ENCODE results near the gene OR2T35.

OR2T35 gene

GRCh38 chr1:248625971-248626370, 19.1 kb downstream of the OR2T35 start:
- DNase-seq (ENCODE audit: low read depth): no peak

DNA sequence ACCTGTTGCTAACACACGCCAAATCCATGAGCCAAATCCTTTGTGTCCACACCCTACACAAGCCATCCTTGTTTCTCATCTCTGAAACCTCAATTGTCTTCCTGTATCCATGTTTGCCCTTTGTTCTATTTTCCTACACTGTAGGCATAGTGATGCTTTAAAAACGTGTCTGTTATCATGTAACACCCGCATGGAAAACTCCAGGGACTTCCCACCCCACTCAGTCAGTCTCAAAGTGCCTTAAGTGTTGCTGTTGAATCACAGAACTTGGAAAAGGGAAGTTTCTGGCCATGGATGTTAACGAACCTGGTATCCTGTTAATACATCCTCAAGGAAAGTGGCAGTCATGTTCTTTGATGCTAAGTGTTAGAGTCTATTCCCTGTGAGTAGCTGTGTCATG, 19.9 kb downstream of the OR2T35 start:
- no peak for DNase-seq (ENCODE audit: low read depth)

GRCh38 chr1:248622570-248623001, 22.5 kb downstream of the OR2T35 start:
- peak; percentile 54 for DNase-seq (ENCODE audit: low read depth)

DNA sequence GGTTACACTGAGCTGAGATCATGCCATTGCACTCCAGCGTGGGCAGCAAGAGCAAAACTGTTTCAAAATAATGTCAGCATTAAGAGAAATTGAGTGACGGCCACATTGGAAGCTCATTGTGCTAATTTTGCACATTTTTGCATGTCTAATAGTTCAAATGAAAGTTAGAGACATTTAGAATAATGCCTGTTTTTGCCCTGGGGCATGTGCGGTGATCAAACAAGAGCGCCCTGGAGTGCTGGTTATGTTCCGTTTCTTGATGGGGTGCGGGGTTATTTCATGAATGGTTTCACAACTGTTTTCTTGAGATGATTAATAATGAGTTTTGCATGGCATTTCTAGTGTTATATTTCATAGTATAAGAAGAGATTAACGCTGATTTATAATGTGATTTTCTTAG, 23.3 kb downstream of the OR2T35 start:
- no peak for DNase-seq (ENCODE audit: low read depth)

GRCh38 chr1:248618878-248619277, 26.2 kb downstream of the OR2T35 start:
- peak; percentile 60 for DNase-seq (ENCODE audit: low read depth)

GRCh38 chr1:248618119-248618518, 27.0 kb downstream of the OR2T35 start:
- DNase-seq (ENCODE audit: low read depth): no peak

GRCh38 chr1:248613742-248614141, 31.3 kb downstream of the OR2T35 start:
- no peak for DNase-seq (ENCODE audit: low read depth)

DNA sequence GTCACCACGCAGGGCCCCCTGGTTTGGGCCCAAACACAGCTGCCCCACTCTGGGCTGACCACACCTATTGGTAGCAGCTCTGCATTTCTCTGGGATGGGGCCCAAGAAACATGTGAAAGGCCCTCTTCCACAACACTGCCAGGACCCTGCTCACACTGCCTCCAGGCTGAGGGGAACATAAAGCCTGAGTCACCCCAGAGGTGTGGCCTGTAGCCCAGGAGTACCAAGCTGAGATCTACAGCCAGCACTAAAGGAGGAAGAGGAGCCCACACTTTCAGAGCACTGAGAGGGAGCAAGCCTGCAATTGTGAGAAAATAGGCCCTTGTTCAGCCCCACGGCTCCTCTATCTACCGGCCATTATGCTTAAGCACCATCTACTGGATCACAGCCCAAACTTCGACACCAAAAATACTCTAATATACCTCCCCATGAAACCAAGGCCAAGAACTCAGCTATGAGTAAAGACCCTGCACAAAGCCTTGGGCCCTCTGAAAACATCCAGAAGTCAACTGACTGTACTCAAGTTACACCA, 33.1 kb downstream of the OR2T35 start:
- no peak for DNase-seq (ENCODE audit: low read depth)

GRCh38 chr1:248610301-248610700, 34.8 kb downstream of the OR2T35 start:
- no peak for DNase-seq (ENCODE audit: low read depth)

- no peak for DNase-seq (ENCODE audit: low read depth)
Measured at GRCh38 chr1:248599396-248599795, 45.7 kb downstream of the OR2T35 start.

- DNase-seq (ENCODE audit: low read depth): no peak
Measured at GRCh38 chr1:248597589-248597988, 47.5 kb downstream of the OR2T35 start, which contains the start of gene OR2T10. Gene OR2T10, minus strand, starts transcription at chr1:248597700. Its CDS starts 3,932 bp downstream, at chr1:248593768.

DNA sequence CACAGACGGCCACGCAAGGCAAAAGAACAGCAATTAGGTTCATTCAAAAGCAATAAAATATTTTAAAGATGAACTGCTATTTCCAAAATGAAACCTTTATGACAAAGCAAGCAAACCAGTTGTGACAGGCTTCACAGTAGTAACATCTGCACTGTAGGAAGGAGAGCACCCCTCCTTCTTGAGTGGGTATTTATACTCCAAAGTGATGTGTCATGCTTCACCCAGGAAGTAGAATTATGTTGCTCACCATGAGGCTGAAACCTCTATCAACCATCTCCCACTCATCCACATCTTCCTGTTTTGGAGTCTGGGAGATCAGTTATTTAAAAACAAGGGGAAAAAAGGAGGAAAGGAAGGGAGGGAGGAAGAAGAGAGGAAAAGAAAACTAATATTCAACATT, 48.5 kb downstream of the OR2T35 start:
- no peak for DNase-seq (ENCODE audit: low read depth)

GRCh38 chr1:248593226-248593625, 51.9 kb downstream of the OR2T35 start:
- no peak for DNase-seq (ENCODE audit: low read depth)

DNA sequence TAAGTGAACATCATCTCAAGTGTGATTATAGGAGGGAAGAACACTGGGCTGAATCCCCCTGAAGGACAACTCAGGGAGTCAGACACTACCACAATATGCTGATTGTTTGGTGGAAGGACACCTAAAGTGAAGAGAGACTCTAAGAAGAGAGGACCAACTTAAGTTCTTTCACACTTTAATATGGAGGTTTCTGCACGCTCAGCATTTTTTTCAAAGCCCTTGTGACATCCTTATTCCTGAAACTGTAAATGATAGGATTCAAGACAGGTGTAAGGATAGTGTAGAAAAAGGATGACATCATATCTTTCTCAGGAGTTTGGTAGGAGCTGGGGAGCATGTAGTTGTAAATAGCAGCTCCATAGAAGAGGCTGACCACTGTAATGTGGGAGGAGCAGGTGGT, 52.4 kb downstream of the OR2T35 start:
- no peak for DNase-seq (ENCODE audit: low read depth)

GRCh38 chr1:248590055-248590454, 55.0 kb downstream of the OR2T35 start:
- no peak for DNase-seq (ENCODE audit: low read depth)

DNA sequence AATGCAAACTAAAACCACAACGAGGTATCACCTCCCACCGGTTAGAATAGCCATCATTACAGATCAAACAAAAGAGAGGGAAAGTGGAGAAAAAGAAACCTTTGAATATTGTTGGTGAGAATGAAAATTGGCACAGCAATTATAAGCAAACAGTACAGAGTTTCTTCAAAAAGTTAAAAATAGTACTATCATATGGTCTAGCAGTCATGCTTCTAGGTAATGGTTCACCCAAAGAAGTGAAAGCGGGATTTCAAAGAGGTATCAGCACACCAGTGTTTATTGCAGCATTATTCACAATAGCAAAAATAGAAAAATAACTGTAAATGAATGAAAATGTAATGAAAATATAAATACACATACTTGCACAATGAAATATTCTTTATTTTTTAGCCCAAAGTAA, 55.7 kb downstream of the OR2T35 start:
- no peak for DNase-seq (ENCODE audit: low read depth)

Data from EH (cell line).